LNCaP clone FGC (cell line): ENCODE results near the gene PUS7.
"Not testable (repeated sequence)": the region's sequence is repeated elsewhere in the genome, so short reads cannot be mapped to it uniquely, and the experiment has no call there.

Source experiments
- DNase-seq: peaks from one replicate; pipeline ENCODE4 v3.0.0-alpha.2; 2011; ENCODE audit warnings: low read depth
- H3K4me3 ChIP-seq: 2 replicates; pipeline ENCODE4 v1.5.1; 2011; ENCODE audit warnings: mild to moderate bottlenecking, low read depth, low read length, control low read depth
- TF ChIP-seq, protein P1 (sequence below): IDR thresholded peaks from 2 replicates; pipeline ENCODE4 v1.5.1; 2012; ENCODE audit warnings: mild to moderate bottlenecking; ENCODE audit not compliant: control insufficient read depth, insufficient read depth; ENCODE audit errors: extremely low read depth

Gene PUS7

DNA sequence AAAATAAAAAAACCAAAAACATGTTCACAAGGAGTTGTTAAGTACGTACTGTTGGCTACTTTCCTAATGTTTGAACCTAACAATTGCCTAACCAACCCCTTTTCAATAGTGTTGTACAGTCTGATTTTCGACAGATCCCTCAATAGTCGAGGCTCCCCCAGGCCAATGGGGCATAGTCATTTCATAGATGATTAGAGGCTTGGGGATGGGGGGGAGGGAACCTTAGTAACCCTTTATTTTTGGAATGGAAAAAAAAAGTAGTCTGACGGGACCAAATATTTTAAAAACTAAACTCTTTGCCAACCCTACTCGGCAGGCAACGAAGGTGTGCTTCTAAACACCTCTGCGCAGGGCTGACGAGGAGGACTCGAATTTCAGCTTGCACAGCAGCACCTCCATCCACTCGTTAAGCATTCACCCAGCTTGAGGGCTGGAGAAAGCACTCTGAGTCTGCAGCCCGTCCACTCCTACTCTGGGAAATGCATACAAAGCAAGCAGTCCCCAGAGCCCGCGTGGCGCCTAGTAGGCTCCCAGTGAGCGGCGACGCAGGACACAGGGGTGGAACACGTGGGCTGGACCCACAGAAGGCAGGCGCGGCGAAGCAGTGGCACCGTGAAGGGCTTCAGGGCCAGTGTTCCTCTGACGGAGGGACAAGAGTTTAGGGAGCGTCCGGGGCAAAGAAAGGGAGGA, 899 bp downstream of the PUS7 start:
- TF ChIP-seq, protein P1, sequence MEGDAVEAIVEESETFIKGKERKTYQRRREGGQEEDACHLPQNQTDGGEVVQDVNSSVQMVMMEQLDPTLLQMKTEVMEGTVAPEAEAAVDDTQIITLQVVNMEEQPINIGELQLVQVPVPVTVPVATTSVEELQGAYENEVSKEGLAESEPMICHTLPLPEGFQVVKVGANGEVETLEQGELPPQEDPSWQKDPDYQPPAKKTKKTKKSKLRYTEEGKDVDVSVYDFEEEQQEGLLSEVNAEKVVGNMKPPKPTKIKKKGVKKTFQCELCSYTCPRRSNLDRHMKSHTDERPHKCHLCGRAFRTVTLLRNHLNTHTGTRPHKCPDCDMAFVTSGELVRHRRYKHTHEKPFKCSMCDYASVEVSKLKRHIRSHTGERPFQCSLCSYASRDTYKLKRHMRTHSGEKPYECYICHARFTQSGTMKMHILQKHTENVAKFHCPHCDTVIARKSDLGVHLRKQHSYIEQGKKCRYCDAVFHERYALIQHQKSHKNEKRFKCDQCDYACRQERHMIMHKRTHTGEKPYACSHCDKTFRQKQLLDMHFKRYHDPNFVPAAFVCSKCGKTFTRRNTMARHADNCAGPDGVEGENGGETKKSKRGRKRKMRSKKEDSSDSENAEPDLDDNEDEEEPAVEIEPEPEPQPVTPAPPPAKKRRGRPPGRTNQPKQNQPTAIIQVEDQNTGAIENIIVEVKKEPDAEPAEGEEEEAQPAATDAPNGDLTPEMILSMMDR: no peak
- DNase-seq: peak; percentile 46
- peak overlapping the region; percentile 88 for H3K4me3 ChIP-seq

- DNase-seq: not testable (repeated sequence)
- H3K4me3 ChIP-seq: peak overlapping the region; percentile 88
Measured at GRCh38 chr7:105520620-105521019, 1.5 kb downstream of the PUS7 start.

- TF ChIP-seq, protein P1: no peak
Measured at GRCh38 chr7:105519353-105519752, 2.7 kb downstream of the PUS7 start.

GRCh38 chr7:105515610-105516009, 6.5 kb downstream of the PUS7 start:
- DNase-seq, H3K4me3 ChIP-seq: not testable (repeated sequence)

More at GRCh38 chr7:105519353-105519752, 2.7 kb downstream of the PUS7 start:
- DNase-seq: no peak
- no peak overlapping the region for H3K4me3 ChIP-seq

- TF ChIP-seq, protein P1: no peak
- no peak for DNase-seq
- H3K4me3 ChIP-seq: no peak overlapping the region
Measured at GRCh38 chr7:105512926-105513526, 9.0 kb downstream of the PUS7 start.

GRCh38 chr7:105512415-105512814, 9.7 kb downstream of the PUS7 start:
- DNase-seq: peak; percentile 14
- H3K4me3 ChIP-seq: no peak overlapping the region
- TF ChIP-seq, protein P1: no peak

DNA sequence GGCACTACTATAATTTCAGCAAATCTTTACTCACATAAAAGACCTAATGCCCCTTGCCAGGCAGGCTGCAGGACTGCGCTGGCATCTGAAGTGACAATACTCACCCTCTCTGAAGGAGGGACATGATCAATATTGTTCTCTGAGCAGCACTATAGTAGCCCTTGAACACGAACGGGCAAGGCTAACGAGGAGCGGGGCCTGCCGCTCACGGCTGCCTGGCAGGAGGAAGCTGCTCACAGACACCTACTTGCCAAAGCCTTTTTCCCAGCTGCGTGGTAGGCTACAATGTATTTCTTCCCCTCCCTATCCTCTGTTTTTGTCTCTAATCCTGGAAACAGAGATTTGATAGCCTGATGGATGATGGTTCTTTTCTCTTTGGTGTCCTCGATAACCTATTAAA, 19.9 kb downstream of the PUS7 start:
- no peak for DNase-seq
- TF ChIP-seq, protein P1: no peak
- no peak overlapping the region for H3K4me3 ChIP-seq

- no peak for DNase-seq
- TF ChIP-seq, protein P1: no peak
- no peak overlapping the region for H3K4me3 ChIP-seq
Measured at GRCh38 chr7:105497016-105497415, 25.1 kb downstream of the PUS7 start.
